ENCODE data around the gene KCNG2.

Gene KCNG2

DNA sequence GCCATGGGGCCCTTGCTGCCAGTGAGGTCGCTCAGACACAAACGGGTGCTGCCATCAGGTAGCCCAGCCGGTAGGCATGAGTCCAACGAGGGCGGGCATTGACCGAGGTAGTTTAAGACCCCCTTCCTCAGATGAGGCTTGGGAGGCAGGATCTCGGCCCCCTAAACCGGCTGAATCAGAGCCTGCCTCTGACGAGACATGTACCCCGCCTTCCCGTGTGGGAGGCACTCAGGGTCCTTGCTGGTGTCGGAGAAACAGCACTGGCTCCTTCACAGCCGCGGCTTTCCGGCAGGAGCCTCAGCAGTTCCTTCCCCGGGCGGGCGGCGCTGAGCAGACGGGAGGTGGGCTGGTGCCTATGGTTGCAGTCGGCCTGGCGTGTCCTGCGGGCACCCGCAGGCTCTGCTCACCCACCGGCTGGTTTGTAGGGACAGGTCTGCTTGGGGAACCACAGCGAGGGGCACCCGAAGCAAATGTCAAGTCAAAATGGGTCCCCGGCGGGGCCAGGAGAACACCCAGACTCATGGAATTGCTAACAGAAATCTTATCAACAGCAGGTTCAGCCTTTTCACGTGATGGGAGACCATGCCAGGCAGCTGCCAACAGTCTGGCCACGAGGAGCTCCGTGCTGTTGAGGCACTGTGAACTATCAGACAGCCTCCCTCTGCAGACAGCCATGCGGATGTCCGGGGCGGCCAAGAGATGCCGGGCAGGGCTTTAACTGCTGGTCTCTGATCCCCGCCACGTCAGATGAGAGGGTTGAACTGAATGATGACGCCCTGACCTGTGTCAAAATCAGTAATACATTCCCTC lies 2.8 kb downstream of the KCNG2 start:
- DNase-seq, result no peak

DNA sequence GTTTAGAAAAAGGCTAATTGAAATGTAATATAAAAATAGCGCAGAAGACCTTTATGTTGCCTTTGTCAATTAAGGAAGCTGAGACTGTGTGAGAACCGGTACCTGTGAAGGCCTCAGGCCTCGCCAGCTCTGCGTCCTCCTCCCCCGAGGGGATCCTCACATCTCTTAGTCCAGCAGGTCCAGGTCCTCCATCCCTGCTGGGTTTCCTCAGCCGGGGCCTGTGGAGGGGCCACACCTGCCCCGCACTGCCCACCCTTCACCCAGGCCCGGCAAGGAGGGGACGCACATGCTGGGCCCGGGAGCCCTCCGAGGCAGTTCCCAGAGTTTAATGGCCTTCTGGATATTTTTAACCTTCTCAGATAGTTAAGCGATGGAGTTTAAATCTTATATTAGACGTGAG lies 3.5 kb downstream of the KCNG2 start:
- DNase-seq, result no peak

DNA sequence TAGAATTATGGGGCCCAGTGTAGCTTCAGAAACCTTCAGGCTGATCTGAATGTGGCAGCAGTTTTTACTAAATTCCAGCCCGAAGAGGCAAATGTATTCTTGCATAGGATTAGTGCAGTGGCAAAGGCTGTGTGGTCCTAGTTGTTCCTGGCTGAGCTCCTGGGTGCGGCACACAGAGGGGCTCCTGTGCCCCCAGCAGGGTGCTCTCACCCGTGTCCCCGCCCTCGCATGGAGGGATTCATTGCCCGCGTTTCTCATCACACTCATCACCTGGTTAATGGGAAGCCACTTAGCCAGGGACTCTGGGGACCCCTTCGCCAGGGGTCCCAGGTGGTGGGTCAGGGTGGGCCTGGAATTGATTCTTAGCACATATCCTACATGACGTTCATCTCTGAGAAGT lies 3.9 kb downstream of the KCNG2 start:
- no peak for DNase-seq

DNA sequence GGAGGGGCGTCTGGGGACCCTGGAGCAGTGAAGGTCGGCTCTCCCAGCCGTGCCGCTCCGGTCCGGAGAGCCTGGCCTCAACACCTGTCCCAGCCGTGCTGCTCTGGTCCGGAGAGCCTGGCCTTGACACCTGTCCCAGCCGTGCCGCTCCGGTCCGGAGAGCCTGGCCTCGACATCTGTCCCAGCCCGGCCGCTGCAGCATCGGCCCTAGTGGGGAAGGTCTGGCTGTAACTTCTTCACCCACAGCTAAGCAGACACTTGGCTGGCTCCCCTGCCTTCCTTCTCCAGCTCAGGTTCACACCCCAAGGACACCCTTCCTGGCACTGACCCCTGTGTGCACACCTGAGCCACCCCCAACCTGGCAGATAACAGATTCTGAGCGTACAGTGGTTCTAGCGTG lies 4.6 kb downstream of the KCNG2 start:
- no peak for DNase-seq

GRCh38 chr18:79803611-79804051 lies 5.9 kb downstream of the KCNG2 start:
- DNase-seq, result no peak

DNA sequence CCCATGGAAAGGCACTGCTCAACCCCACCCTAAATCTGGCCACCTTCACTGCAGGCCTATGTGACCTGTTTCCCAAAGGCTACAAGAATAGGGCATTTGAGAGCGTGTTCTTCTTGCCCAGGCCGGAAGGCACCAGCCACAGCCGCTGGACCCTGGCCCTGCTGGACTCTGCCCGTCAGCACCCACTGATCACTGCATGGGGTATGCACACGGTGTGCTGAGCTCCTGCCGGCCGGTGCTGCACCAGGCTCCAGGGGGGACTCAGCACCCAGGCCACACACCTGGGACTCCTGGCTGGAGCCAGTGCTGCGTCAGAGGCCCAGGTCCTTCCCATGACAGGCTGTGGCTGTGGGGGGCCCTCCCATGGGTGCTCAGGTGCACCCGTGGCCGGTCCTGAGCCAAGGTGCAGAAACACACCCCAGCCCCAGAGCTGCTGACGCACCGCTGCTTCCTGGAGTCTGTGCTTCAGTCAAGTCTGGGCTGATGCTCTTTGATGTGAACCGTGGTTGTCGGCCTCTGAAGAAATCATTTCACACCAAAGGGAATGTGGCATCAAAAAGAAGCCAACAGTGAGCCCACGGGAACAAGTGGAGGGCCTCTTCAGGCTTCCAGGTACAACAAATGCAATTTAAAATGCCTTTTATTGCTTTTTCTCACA lies 6.5 kb downstream of the KCNG2 start:
- no peak for DNase-seq

- DNase-seq, result no peak
Measured at GRCh38 chr18:79805211-79805887, 7.6 kb downstream of the KCNG2 start.

- DNase-seq, result no peak
Measured at GRCh38 chr18:79805926-79806487, 8.3 kb downstream of the KCNG2 start.

GRCh38 chr18:79806976-79807841 lies 9.5 kb downstream of the KCNG2 start:
- no peak for DNase-seq

DNA sequence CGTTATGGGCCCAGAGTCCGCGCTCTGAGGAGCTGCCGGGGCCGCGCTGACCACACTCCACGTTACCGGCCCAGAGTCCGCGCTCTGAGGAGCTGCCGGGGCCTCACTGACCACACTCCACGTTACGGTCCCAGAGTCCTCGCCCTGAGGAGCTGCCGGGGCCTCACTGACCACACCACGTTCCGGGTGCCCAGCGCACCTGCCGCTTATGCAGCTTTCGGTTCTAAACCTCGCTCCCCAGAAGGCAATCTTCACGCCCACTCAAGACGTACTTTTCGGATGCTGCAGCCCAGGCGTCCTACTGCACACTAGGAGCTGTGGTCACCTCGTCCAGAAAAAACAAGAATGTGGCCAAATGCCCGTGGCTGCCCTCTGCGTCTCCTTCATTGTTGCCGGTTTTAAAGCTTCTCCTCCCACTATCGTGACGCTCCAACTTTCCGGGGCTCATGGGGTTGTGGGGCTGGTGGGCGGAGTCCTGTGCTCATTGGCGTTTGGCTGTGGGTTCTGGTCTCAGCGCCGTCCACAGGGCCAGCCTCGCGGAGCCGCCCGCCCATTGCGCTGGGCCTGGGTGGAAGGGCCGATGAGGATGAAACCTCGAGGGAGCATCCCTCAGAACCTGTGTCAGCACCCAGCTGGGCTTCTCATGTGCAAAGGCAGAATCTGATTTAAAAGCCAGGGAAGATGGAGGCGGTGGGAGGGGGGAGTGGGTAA lies 11.9 kb downstream of the KCNG2 start:
- DNase-seq, result no peak

- no peak for DNase-seq
Measured at GRCh38 chr18:79812052-79812451, 14.3 kb downstream of the KCNG2 start.

DNA sequence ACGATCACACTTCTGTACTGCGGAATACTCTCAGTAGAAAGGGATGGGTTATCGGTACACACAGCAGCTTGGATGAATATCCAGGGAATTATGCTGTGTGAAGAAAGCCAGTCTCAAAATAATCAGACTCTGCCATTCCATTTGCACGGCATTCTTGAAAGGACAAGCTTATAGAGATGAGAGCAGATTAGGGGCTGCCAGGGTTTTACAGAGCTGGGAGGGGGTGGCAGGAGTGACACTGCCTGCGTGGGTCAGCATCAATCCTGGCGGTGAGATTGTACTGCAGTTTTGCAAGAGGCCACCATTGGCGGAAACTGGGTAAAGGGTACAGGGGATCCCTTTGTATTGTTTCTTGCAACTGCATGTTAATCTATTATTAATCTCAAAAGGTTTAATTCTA lies 16.6 kb downstream of the KCNG2 start:
- DNase-seq, result no peak

DNA sequence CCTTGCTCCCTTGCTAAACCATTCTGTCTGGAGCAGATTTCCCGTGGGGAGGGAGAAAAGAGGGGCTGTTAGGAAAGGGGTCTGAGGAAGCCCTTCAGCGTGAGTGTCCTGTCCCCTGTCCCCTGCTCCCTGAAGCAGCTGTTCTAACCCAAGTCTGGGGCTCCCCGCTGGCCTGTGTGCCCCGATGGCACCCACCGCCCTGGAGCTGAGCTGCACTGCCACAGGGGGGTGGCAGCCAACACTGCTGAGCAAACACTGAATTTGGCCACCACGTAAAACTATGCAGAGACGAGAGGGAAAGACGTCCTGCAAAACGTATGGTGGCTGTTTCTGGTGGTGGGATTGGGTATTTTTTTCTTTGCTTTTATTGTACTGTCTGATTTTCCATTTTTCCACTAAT lies 17.9 kb downstream of the KCNG2 start:
- no peak for DNase-seq

DNA sequence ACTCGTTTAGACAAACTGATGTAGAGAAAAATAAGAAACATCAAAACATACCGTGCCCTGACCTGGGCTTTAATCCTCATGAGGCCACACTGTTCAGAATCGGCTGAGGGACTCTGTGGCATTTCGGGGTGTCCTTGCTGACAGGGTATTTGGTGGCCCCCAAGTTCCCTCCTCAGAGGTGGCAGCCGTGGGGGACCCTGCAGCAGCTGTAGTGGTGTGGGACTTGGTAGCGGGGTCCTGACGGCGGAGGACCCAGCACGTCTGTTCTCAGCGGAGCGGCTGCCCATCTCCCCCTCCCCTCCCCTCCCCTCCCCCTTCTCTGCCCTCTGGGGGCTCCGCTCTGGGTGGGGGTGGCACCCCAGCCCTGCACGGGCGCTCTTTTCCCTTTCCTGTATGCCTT lies 18.4 kb downstream of the KCNG2 start:
- DNase-seq, result no peak

- no peak for DNase-seq
Measured at GRCh38 chr18:79816981-79817606, 19.4 kb downstream of the KCNG2 start.

GRCh38 chr18:79817607-79817998 lies 19.9 kb downstream of the KCNG2 start:
- DNase-seq, result no peak

- no peak for DNase-seq
Measured at GRCh38 chr18:79818036-79818435, 20.3 kb downstream of the KCNG2 start.

- DNase-seq, result no peak
Measured at GRCh38 chr18:79818631-79819030, 20.9 kb downstream of the KCNG2 start.

- no peak for DNase-seq
Measured at GRCh38 chr18:79819064-79819967, 21.6 kb downstream of the KCNG2 start.

DNA sequence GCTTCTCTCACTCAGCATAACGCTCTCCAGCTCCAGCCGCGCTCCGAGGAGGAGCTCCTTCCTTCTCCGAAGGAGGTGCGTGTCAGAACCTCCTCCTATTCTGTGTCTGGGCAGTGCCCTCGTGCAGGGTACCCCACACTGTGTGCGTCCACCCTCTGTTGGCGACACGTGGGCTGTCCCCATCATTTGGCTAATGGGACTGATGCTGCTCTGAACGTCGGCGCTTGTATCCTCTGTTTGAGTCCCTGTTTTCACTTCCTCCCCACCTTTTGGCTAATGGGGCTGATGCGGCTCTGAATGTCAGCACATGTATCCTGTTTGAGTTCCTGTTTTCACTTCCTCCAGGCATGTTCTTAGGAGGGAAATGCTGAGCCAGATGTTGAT lies 22.2 kb downstream of the KCNG2 start:
- no peak for DNase-seq
